DMS114 treated with DMSO at 0.1 percent for 48 hours (cell line): Measurements from ENCODE around the gene GSTT4.
"Not testable (repeated sequence)": the region's sequence is repeated elsewhere in the genome, so short reads cannot be mapped to it uniquely, and the experiment has no call there.

Experiments
- DNase-seq: peaks from one replicate; lab custom pipeline; 2025; ENCODE audit not compliant: unreplicated experiment; lab: John Stamatoyannopoulos, UW

The GSTT4 gene

GRCh38 chr22:24005201-24005600, at the start of gene GSTT4:
Gene GSTT4, minus strand, starts transcription at chr22:24005453. Its CDS starts 97 bp downstream, at chr22:24005356.
- no peak for DNase-seq

- DNase-seq = no peak
Observed at GRCh38 chr22:24054356-24054755, 49.1 kb upstream of the GSTT4 start.

- DNase-seq = no peak
Observed at GRCh38 chr22:24053481-24054226, 48.4 kb upstream of the GSTT4 start.

- DNase-seq = no peak
Observed at GRCh38 chr22:24051568-24051967, 46.3 kb upstream of the GSTT4 start.

GRCh38 chr22:24051028-24051427, 45.8 kb upstream of the GSTT4 start:
- no peak for DNase-seq

GRCh38 chr22:24049978-24050377, 44.7 kb upstream of the GSTT4 start:
- DNase-seq = no peak

- no peak for DNase-seq
Observed at GRCh38 chr22:24049211-24049610, 44.0 kb upstream of the GSTT4 start.

GRCh38 chr22:24046024-24046423, 40.8 kb upstream of the GSTT4 start:
- DNase-seq = no peak

GRCh38 chr22:24043958-24044357, 38.7 kb upstream of the GSTT4 start:
- no peak for DNase-seq

- DNase-seq = not testable (repeated sequence)
Observed at GRCh38 chr22:24043465-24043864, 38.2 kb upstream of the GSTT4 start.

- DNase-seq = no peak
Observed at GRCh38 chr22:24040946-24041345, 35.7 kb upstream of the GSTT4 start.

GRCh38 chr22:24039046-24039445, 33.8 kb upstream of the GSTT4 start:
- DNase-seq = no peak

- DNase-seq = no peak
Observed at GRCh38 chr22:24037851-24038765, 32.9 kb upstream of the GSTT4 start.

GRCh38 chr22:24035296-24035695, 30.0 kb upstream of the GSTT4 start:
- DNase-seq = no peak

- DNase-seq = no peak
Observed at GRCh38 chr22:24033731-24034130, 28.5 kb upstream of the GSTT4 start.

- no peak for DNase-seq
Observed at GRCh38 chr22:24030186-24030702, 25.0 kb upstream of the GSTT4 start.

- no peak for DNase-seq
Observed at GRCh38 chr22:24029304-24029703, 24.1 kb upstream of the GSTT4 start.

GRCh38 chr22:24028533-24028932, 23.3 kb upstream of the GSTT4 start:
- no peak for DNase-seq

GRCh38 chr22:24027991-24028390, 22.7 kb upstream of the GSTT4 start:
- no peak for DNase-seq

- DNase-seq = no peak
Observed at GRCh38 chr22:24027389-24027975, 22.2 kb upstream of the GSTT4 start.

GRCh38 chr22:24026733-24027132, 21.5 kb upstream of the GSTT4 start:
- DNase-seq = no peak
